DMS153 (cell line): Measurements from ENCODE around the gene PEF1.

Experiments used
- DNase-seq: peaks from one replicate; lab custom pipeline; 2025; lab: John Stamatoyannopoulos, UW

Gene PEF1

GRCh38 chr1:31627930-31628559, 16.6 kb downstream of the PEF1 start:
- DNase-seq, result no peak

- no peak for DNase-seq
These were observed 17.3 kb downstream of the PEF1 start for GRCh38 chr1:31627301-31627929.

- no peak for DNase-seq
These were observed 18.2 kb downstream of the PEF1 start for GRCh38 chr1:31626223-31627207.

- no peak for DNase-seq
These were observed 19.0 kb downstream of the PEF1 start for GRCh38 chr1:31625561-31626222.

- DNase-seq, result no peak
These were observed 19.8 kb downstream of the PEF1 start for GRCh38 chr1:31624731-31625514.

GRCh38 chr1:31624309-31624708, 20.4 kb downstream of the PEF1 start:
- DNase-seq, result no peak

GRCh38 chr1:31623365-31623764, 21.3 kb downstream of the PEF1 start:
- DNase-seq, result no peak

- no peak for DNase-seq
These were observed 22.6 kb downstream of the PEF1 start for GRCh38 chr1:31621847-31622730.

GRCh38 chr1:31621498-31621820, 23.2 kb downstream of the PEF1 start:
- no peak for DNase-seq

- DNase-seq, result no peak
These were observed 23.8 kb downstream of the PEF1 start for GRCh38 chr1:31620631-31621497.

- DNase-seq, result no peak
These were observed 25.5 kb downstream of the PEF1 start for GRCh38 chr1:31618916-31619846.

- DNase-seq, result peak; percentile 41
These were observed 26.5 kb downstream of the PEF1 start for GRCh38 chr1:31617916-31618746.

GRCh38 chr1:31617218-31617915, 27.3 kb downstream of the PEF1 start, which contains the start of gene HCRTR1:
Gene HCRTR1, plus strand, starts transcription at chr1:31617689. Its CDS starts 1,504 bp downstream, at chr1:31619193.
- no peak for DNase-seq

- no peak for DNase-seq
These were observed 28.7 kb downstream of the PEF1 start for GRCh38 chr1:31615939-31616338.

- DNase-seq, result no peak
These were observed 29.3 kb downstream of the PEF1 start for GRCh38 chr1:31615414-31615813.

GRCh38 chr1:31614414-31615005, 30.2 kb downstream of the PEF1 start:
- no peak for DNase-seq
